Measurements from ENCODE around the gene AKR7A2.

DNA sequence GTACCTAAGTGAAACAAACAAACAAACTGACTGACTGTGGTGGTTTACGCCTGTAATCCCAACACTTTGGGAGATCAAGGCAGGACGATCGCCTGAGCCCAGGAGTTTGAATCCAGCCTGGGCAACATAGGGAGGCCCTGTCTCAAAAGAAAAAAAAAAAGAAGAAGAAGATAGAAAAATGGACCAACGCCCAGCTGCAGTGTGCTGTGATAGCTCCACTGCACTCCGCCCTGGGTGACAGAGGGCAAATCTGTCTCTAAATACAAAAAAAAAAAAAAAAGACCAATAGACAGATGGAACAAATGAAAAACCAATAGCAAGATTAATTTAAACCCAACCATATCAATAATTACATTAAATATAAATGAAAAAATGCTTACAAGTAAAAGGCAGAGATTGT is 37.3 kb downstream of the AKR7A2 start:
- TF ChIP-seq CTCF (IDR thresholded peaks at IDR 0.05) = no peak
- TF ChIP-seq POLR2A (IDR thresholded peaks at IDR 0.05) = no peak
- TF ChIP-seq EP300 (IDR thresholded peaks at IDR 0.05) = no peak
- no peak for TF ChIP-seq POLR2AphosphoS5 (IDR thresholded peaks at IDR 0.05)
